Coronary artery (tissue), 2 donors: ENCODE measurements around the gene TSPAN14.
A peak's percentile ranks its signal among the peaks of the same experiment; 100 is the strongest.

Experiments
- DNase-seq: peaks from one replicate; pipeline ENCODE4 v3.0.0-alpha.2; 2017; ENCODE audit warnings: low spot score
- H3K27ac ChIP-seq, 2 donors: fragments of 200-600 bp; sonication (generic); one replicate each; pipeline ENCODE4 v1.5.1; 2016 to 2019
- H3K4me3 ChIP-seq: fragments of 200-600 bp; sonication (generic); 2 replicates; pipeline ENCODE4 v1.5.1; 2016; ENCODE audit warnings: mild to moderate bottlenecking, moderate library complexity
- CTCF ChIP-seq: fragments of 200-600 bp; sonication (generic); IDR thresholded peaks from one replicate; pipeline ENCODE4 v1.5.1; 2019; ENCODE audit warnings: antibody characterized with exemption

TSPAN14 gene

GRCh38 chr10:80454513-80455460 is 677 bp downstream of the TSPAN14 start:
- no peak for DNase-seq
- TF ChIP-seq CTCF = no peak
- Histone ChIP-seq H3K27ac (peak overlapping the region; percentile 97 to 98), H3K4me3 (peak overlapping the region; percentile 88)

- Histone ChIP-seq H3K4me3 (peak overlapping the region; percentile 88), H3K27ac (peak overlapping the region; percentile 97 to 98)
- DNase-seq = no peak
- TF ChIP-seq CTCF = no peak
Observed at GRCh38 chr10:80455461-80456349, 1.6 kb downstream of the TSPAN14 start.

GRCh38 chr10:80457554-80458262 is 3.6 kb downstream of the TSPAN14 start:
- no peak for DNase-seq
- no peak for TF ChIP-seq CTCF
- H3K4me3 ChIP-seq = no peak overlapping the region
- peak overlapping the region in 1 of 2 donors; percentile 31 for H3K27ac ChIP-seq

- Histone ChIP-seq H3K27ac (peak overlapping the region in 1 of 2 donors; percentile 31), H3K4me3 (no peak overlapping the region)
- DNase-seq = no peak
- TF ChIP-seq CTCF = no peak
Observed at GRCh38 chr10:80458263-80458625, 4.1 kb downstream of the TSPAN14 start.

GRCh38 chr10:80458638-80459037 is 4.5 kb downstream of the TSPAN14 start:
- H3K27ac ChIP-seq = peak overlapping the region in 1 of 2 donors; percentile 83
- no peak for DNase-seq
- no peak for TF ChIP-seq CTCF
- H3K4me3 ChIP-seq = peak overlapping the region; percentile 5

GRCh38 chr10:80459047-80459865 is 5.1 kb downstream of the TSPAN14 start:
- no peak for DNase-seq
- Histone ChIP-seq H3K4me3 (peak overlapping the region; percentile 5), H3K27ac (peak overlapping the region in 1 of 2 donors; percentile 83)
- TF ChIP-seq CTCF = no peak
